ENCODE results near the gene RAET1E.
"Not testable (repeated sequence)": the region's sequence is repeated elsewhere in the genome, so short reads cannot be mapped to it uniquely, and the experiment has no call there.

Gene RAET1E

DNA sequence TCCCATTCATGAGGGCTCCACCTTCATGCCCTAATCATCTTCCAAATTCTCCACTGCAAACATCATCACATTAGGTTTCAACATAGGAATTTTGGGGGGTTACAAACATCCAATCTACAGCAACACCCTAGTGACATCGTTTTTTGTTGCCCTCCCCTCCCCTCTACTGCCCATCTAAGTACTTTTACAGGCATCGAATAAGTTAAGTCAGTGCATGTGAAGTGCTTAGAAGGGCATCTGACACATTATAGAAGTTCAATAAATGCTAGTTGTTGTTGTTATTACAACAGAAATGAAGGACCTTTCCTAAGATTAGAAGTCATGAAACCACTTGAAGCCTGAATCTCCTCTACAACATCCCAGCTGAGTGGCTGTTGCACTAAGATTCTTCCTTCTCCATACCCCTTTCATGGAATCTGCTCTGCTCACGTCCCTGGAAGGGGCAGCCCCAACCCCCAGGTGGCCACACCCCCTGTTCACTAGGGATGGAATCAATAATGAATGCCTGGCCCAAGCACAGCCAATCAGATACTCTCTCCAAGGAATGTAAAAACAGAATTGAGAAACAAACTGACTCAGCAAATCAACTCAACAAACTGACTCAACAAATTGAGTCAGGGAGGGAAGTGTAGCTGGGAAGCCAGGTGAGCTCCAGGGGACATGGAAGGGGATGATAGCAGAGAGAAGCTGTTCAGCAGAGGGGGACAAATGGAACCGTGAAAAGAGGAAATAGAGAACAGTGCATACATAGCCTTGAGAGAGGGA is 29.9 kb downstream of the RAET1E start:
- no peak for DNase-seq
- TF ChIP-seq, protein P1, sequence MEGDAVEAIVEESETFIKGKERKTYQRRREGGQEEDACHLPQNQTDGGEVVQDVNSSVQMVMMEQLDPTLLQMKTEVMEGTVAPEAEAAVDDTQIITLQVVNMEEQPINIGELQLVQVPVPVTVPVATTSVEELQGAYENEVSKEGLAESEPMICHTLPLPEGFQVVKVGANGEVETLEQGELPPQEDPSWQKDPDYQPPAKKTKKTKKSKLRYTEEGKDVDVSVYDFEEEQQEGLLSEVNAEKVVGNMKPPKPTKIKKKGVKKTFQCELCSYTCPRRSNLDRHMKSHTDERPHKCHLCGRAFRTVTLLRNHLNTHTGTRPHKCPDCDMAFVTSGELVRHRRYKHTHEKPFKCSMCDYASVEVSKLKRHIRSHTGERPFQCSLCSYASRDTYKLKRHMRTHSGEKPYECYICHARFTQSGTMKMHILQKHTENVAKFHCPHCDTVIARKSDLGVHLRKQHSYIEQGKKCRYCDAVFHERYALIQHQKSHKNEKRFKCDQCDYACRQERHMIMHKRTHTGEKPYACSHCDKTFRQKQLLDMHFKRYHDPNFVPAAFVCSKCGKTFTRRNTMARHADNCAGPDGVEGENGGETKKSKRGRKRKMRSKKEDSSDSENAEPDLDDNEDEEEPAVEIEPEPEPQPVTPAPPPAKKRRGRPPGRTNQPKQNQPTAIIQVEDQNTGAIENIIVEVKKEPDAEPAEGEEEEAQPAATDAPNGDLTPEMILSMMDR (IDR thresholded peaks at IDR 0.05; ENCODE audit: low read depth, low read length) = no peak
- H3K36me3 ChIP-seq = no peaks in the 10 kb centered on the region
- H3K27me3 ChIP-seq = no peaks in the 10 kb centered on the region
- no peak overlapping the region for H3K4me3 ChIP-seq (ENCODE audit: low read depth, low read length)
- no peaks in the 10 kb centered on the region for H3K4me1 ChIP-seq
- no peaks in the 10 kb centered on the region for H3K9me3 ChIP-seq

DNA sequence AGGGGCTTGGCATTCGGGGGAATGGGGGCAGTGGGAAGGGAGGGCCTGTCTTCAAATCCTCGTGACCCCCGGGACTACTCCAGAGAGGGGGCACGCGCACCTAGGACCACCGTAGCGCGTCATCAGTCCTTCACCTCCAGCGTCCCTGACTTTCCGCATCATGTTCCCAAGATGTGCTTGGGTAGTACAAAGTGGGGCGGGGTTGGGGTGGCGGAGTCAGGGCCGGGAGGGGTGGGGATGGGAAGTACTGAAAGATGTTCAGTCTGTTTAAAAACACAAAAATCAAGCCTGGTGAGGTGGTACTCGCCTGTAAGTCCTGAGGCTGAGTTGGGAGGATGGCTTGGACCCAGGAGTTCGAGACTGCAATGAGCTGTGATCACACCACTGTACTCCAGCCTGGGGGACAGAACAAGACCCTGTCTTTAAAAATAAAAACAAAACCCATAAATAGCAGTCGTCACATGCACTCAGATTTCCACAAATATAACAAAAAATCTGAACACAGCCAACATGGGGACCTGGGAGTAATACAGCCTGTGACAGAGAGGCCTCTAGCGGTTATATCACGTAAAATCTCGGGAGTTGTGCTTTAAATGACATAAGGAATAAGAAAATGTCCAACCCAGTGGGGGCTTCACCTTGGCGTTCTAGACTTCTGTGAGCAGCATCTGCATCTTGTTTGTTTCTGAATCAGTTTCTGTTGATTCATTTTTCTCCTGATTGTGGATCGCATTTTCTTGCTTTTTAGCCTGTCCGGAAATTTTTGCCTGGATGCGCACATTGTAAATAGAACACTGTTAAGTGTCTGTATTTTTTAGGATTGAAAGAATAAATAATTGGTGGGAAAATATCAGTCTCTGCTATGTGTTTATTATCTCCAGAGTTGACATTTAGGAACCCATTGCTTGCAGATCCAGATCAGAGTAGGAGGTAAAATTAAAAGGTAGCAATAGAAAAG is 33.1 kb downstream of the RAET1E start:
- Histone ChIP-seq H3K27me3 (no peaks in the 10 kb centered on the region), H3K4me3 (ENCODE audit: low read depth, low read length) (peak overlapping the region; percentile 79), H3K36me3 (no peaks in the 10 kb centered on the region), H3K9me3 (no peaks in the 10 kb centered on the region), H3K4me1 (0 out of 2 replicates have a peak, but pooled peaks cover 3% of the 10 kb centered on the region)
- DNase-seq = peak; percentile 42
- TF ChIP-seq, protein P1 (IDR thresholded peaks at IDR 0.05; ENCODE audit: low read depth, low read length) = peak; percentile 80

DNA sequence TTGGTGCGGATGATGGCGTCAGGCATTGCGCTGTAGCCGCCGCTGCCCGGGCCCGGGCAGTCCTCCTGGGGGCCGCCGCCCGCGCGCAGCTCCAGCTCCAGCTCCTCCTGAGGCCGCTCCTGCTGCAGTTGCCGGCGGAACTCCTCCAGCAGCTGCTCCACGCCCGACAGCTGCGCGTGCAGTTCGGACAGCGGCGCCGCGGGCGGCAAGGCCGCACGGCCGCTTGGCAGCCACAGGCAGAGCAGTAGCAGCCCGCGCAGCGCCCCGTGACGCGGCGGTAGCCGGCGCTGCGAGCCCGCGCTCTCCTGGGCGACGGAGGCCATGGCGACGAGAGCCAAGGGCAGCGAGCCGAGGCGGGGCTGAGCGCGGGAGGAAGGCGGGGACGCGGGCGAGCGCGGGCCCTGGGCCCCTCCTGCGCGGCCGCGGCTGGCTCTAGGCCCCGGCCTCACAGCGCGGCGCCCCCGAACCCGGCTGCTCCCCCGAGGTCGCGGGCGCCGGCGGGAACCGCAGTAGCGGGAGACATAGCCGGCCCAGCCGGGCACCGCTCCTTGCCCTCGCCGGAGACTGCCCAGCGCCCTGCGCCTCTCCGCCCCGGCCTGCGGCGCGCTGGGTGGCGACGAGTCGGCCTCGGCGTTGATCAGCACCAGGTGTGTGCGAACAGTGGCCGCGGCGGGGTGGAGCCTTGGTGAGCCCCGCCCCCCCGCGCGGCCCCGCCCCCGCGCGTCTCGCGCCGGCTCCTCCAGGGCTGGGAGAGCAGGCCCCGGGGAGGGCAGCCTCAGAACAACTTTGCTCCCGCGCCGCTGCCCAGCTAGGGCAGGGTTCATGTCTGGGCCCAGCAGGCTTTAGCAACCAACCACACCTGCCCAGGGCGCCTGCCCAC is 34.0 kb downstream of the RAET1E start, which contains the start of gene LRP11:
Gene LRP11 (minus strand): TSS at position 662 of the 880 bp plus-strand sequence. CDS start 339 bp downstream, at position 323.
- no peaks in the 10 kb centered on the region for H3K27me3 ChIP-seq
- no peaks in the 10 kb centered on the region for H3K9me3 ChIP-seq
- TF ChIP-seq, protein P1 (IDR thresholded peaks at IDR 0.05; ENCODE audit: low read depth, low read length) = no peak
- H3K4me3 ChIP-seq (ENCODE audit: low read depth, low read length) = peak within 1 kb of the TSS; percentile 79
- H3K36me3 ChIP-seq = no peaks in the 10 kb centered on the region
- DNase-seq = peak; percentile 88
- H3K4me1 ChIP-seq = 0 out of 2 replicates have a peak, but pooled peaks cover 3% of the 10 kb centered on the region

DNA sequence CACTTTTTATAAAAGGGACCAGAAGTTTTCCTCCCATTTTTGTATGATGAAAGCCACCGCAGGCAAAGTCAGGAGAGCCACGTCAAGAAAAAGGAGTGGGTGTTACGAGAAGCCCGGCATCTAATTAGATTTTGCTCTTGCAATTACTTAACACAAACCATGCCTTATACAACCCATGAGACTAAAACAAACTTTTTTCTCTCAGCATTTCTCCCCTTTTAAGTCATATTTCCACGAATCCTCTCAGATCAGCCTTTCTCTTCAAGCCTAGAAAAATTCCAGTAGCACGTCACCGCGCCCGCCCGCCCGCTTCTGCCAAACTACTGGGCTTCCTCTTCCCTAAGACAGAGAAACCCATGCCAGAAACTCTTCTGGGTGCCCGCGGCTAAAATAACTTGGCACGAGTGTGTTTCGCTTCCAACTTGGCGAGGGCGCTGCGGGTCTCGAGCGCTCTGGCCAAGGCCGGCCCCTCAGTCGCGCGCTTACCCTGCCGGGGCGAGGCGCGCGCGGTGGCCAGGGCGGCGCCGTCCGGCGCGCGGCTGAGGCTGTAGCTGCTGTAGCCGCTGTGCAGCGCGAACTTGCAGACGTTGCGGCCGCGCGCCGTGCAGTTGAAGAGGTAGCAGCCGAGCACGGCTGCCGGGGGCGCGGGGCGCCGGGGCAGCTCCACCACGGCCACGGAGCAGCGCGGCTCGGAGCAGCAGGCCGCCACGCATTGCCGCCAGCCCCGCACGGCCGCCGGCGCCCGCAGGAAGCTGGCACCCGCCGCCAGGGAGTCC is 34.8 kb downstream of the RAET1E start:
- peak overlapping the region; percentile 79 for H3K4me3 ChIP-seq (ENCODE audit: low read depth, low read length)
- DNase-seq = peak; percentile 72
- H3K4me1 ChIP-seq = 0 out of 2 replicates have a peak, but pooled peaks cover 3% of the 10 kb centered on the region

DNA sequence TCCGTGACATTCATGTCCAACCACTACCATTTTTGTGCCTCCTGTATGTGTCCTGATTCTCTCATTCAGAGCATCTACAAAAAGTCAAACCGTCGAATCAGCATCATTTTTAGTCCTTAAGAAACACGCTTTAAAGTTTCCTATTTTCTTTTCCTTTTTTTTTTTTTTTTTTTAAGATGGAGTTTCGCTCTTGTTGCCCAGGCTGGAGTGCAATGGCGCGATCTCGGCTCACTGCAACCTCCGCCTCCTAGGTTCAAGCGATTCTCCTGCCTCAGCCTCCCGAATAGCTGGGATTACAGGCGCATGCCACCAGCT is 35.5 kb downstream of the RAET1E start:
- not testable (repeated sequence) for H3K27me3 ChIP-seq, H3K36me3 ChIP-seq, H3K4me1 ChIP-seq, DNase-seq, H3K9me3 ChIP-seq
- H3K4me3 ChIP-seq (ENCODE audit: low read depth, low read length) = peak overlapping the region; percentile 79

More for the DNA sequence above, 34.8 kb downstream of the RAET1E start:
- TF ChIP-seq, protein P1 (IDR thresholded peaks at IDR 0.05; ENCODE audit: low read depth, low read length) = no peak
- Histone ChIP-seq H3K9me3 (no peaks in the 10 kb centered on the region), H3K27me3 (no peaks in the 10 kb centered on the region), H3K36me3 (no peaks in the 10 kb centered on the region)
